HCT116 (cell line): Measurements from ENCODE around the gene FTO. TPM values are rescaled to one million over a fixed set of nuclear protein-coding genes. Genes with fewer than 3 reads are reported as not detected.

Source experiments
- ATAC-seq: fragments of 200-7000 bp; cut with Tn5 transposase; 2 replicates; pipeline ENCODE4 v1.9.1; 2020; ENCODE audit warnings: mild to moderate bottlenecking, moderate library complexity
- BruUV-seq: library from RNA; stranded (reverse); fragments of 400-500 nt; replicated peaks from 2 replicates; lab custom pipeline; 2021; lab: Mats Ljungman, UMichigan
- CTCF ChIA-PET: fragments of 300-600 bp; sonication (Branson Sonifier 250); formaldehyde crosslinking; loops from one replicate; lab custom pipeline; 2021; ENCODE audit warnings: antibody characterized with exemption; lab: Charles Lee
- POLR2A ChIA-PET: fragments of 300-600, 350-600 bp; sonication (Branson Sonifier 250); formaldehyde crosslinking; loops from one replicate; lab custom pipeline; 2021; ENCODE audit warnings: antibody characterized with exemption; lab: Charles Lee
- RAD21 ChIA-PET, 2 experiments: fragments of 300-600 bp; sonication (Branson Sonifier 250); formaldehyde crosslinking; loops; one replicate each; lab custom pipeline; 2023; ENCODE audit warnings: low total read pairs in 2 of 2; ENCODE audit not compliant: uncharacterized antibody in 2 of 2, unreplicated experiment in 2 of 2, low non-redundant PET in 1 of 2; lab: Charles Lee
- DNase-seq: peaks from one replicate; pipeline ENCODE4 v3.0.0-alpha.2; 2010; ENCODE audit warnings: low read depth, low spot score
- H2AFZ ChIP-seq: fragments of 200-600 bp; shearing (Covaris generic), sonication (generic); 2 replicates; pipeline ENCODE4 v1.6.1; 2017; ENCODE audit warnings: low read depth, mixed run types, mixed read lengths, antibody characterized with exemption, low read length; ENCODE audit not compliant: poor library complexity, severe bottlenecking
- H3K27ac ChIP-seq: 2 replicates; pipeline ENCODE4 v1.5.1; 2012; ENCODE audit warnings: low read depth, low read length
- H3K27me3 ChIP-seq: fragments of 200-600 bp; sonication (generic); 2 replicates; pipeline ENCODE4 v1.6.1; 2016; ENCODE audit warnings: mixed run types, low read length, mixed read lengths; ENCODE audit not compliant: insufficient read depth
- H3K36me3 ChIP-seq, 2 experiments: fragments of 200-500 bp in 1 of 2; fragments of 200-600 bp in 1 of 2; sonication (Bioruptor generic) in 1 of 2; sonication (generic) in 1 of 2; 2 replicates each; pipeline versions ENCODE4 v1.5.1 to v1.6.1; 2014 to 2016; ENCODE audit warnings: low read length in 2 of 2, inconsistent platforms in 1 of 2, mixed read lengths in 1 of 2, mixed run types in 1 of 2; ENCODE audit not compliant: insufficient read depth in 2 of 2, control insufficient read depth in 1 of 2
- H3K4me1 ChIP-seq, 2 experiments: fragments of 200-600 bp in 1 of 2; sonication (generic) in 1 of 2; 2 replicates each; pipeline versions ENCODE4 v1.5.1 to v1.6.1; 2012 to 2017; ENCODE audit warnings: low read length in 2 of 2, inconsistent platforms in 1 of 2, mild to moderate bottlenecking in 1 of 2, mixed read lengths in 1 of 2, mixed run types in 1 of 2, moderate library complexity in 1 of 2; ENCODE audit not compliant: insufficient read depth in 2 of 2, control insufficient read depth in 1 of 2
- H3K4me2 ChIP-seq: fragments of 200-600 bp; sonication (generic); 2 replicates; pipeline ENCODE4 v1.6.1; 2017; ENCODE audit warnings: mixed run types, low read length, mixed read lengths
- H3K4me3 ChIP-seq, 2 experiments: fragments of 200-600 bp in 1 of 2; sonication (generic) in 1 of 2; replicated peaks in 1 of 2; 2 replicates each; pipeline ENCODE4 v1.5.1; 2011 to 2016; ENCODE audit warnings: low read length in 2 of 2, control low read depth in 1 of 2, low read depth in 1 of 2, mild to moderate bottlenecking in 1 of 2, mixed read lengths in 1 of 2, mixed run types in 1 of 2
- H3K79me2 ChIP-seq: fragments of 200-600 bp; sonication (generic); 2 replicates; pipeline ENCODE4 v1.6.1; 2017; ENCODE audit warnings: mild to moderate bottlenecking, mixed run types, low read length, moderate library complexity, mixed read lengths; ENCODE audit not compliant: insufficient read depth
- H3K9ac ChIP-seq: fragments of 200-600 bp; sonication (generic); 2 replicates; pipeline ENCODE4 v1.6.1; 2016; ENCODE audit warnings: low read length, mixed read lengths
- H3K9me2 ChIP-seq: fragments of 200-600 bp; sonication (generic), shearing (Covaris generic); 2 replicates; pipeline ENCODE4 v1.6.1; 2017; ENCODE audit warnings: mixed run types, mild to moderate bottlenecking, moderate library complexity; ENCODE audit not compliant: insufficient read depth
- H3K9me3 ChIP-seq, 2 experiments: fragments of 200-500 bp in 1 of 2; fragments of 200-600 bp in 1 of 2; sonication (Bioruptor generic) in 1 of 2; sonication (generic) in 1 of 2; 2 replicates each; pipeline ENCODE4 v1.6.1; 2014 to 2017; ENCODE audit warnings: low read length in 2 of 2, mixed read lengths in 2 of 2, inconsistent platforms in 1 of 2, low read depth in 1 of 2, mild to moderate bottlenecking in 1 of 2, mixed run types in 1 of 2, moderate library complexity in 1 of 2; ENCODE audit not compliant: control insufficient read depth in 1 of 2, insufficient read depth in 1 of 2
- H4K20me1 ChIP-seq: fragments of 200-600 bp; sonication (generic), shearing (Covaris generic); 2 replicates; pipeline ENCODE4 v1.6.1; 2017; ENCODE audit warnings: mixed run types, mild to moderate bottlenecking, moderate library complexity; ENCODE audit not compliant: insufficient read depth
- ATF3 ChIP-seq: IDR thresholded peaks from 2 replicates; pipeline ENCODE4 v1.6.1; 2012
- CBX3 ChIP-seq: IDR thresholded peaks from 2 replicates; pipeline ENCODE4 v1.6.1; 2012; ENCODE audit warnings: low read depth
- CEBPB ChIP-seq: IDR thresholded peaks from 2 replicates; pipeline ENCODE4 v1.6.1; 2012; ENCODE audit warnings: low read depth
- EGR1 ChIP-seq: IDR thresholded peaks from 2 replicates; pipeline ENCODE4 v1.6.1; 2012; ENCODE audit warnings: low read depth
- ELF1 ChIP-seq: IDR thresholded peaks from 2 replicates; pipeline ENCODE4 v1.6.1; 2012; ENCODE audit warnings: low read depth, borderline replicate concordance
- EZH2 ChIP-seq: fragments of 200-600 bp; sonication (generic); IDR thresholded peaks from 2 replicates; pipeline ENCODE4 v1.6.1; 2017; ENCODE audit warnings: antibody characterized with exemption, mixed run types
- EZH2phosphoT487 ChIP-seq: fragments of 200-600 bp; IDR thresholded peaks from 2 replicates; pipeline ENCODE4 v1.6.1; 2018; ENCODE audit warnings: antibody characterized with exemption, borderline replicate concordance
- JUND ChIP-seq: IDR thresholded peaks from 2 replicates; pipeline ENCODE4 v1.6.1; 2012
- MAX ChIP-seq: IDR thresholded peaks from 2 replicates; pipeline ENCODE4 v1.6.1; 2012
- POLR2A ChIP-seq: IDR thresholded peaks from 2 replicates; pipeline ENCODE4 v1.7.0; 2011; ENCODE audit warnings: borderline replicate concordance; ENCODE audit not compliant: insufficient read depth, insufficient read length; ENCODE audit errors: extremely low read depth
- POLR2AphosphoS5 ChIP-seq: IDR thresholded peaks from 2 replicates; pipeline ENCODE4 v1.6.1; 2011; ENCODE audit warnings: mild to moderate bottlenecking, low read depth, low read length, moderate library complexity
- SIN3A ChIP-seq: IDR thresholded peaks from 2 replicates; pipeline ENCODE4 v1.6.1; 2012; ENCODE audit warnings: low read depth
- SRF ChIP-seq: IDR thresholded peaks from 2 replicates; pipeline ENCODE4 v1.6.1; 2012; ENCODE audit warnings: low read depth
- YY1 ChIP-seq: IDR thresholded peaks from 2 replicates; pipeline ENCODE4 v1.6.1; 2011; ENCODE audit warnings: low read length, low read depth, moderate library complexity, mild to moderate bottlenecking; ENCODE audit not compliant: insufficient replicate concordance; ENCODE audit errors: extremely low read depth
- intact Hi-C: fragments of 100-400 bp; cut with micrococcal nuclease; formaldehyde crosslinking; loops from 2 replicates; pipeline ENCODE4 v1.10.0; 2022
- total RNA-seq: library from RNA; stranded (reverse); gene quantifications from one replicate; pipeline ENCODE4 v1.2.1, GENCODE V29; 2021; ENCODE audit not compliant: unreplicated experiment

Gene FTO
- total RNA-seq, 1 experiment from 2014 or later, result 55.2 TPM

- no peak overlapping the region for H3K9ac ChIP-seq
- no TSS peak for BruUV-seq
- no peak for DNase-seq
- ChIA-PET RAD21 (no interaction called here), CTCF (no interaction called here), POLR2A (no interaction called here)
- H3K79me2 ChIP-seq, result no peaks in the 10 kb centered on the region
- no peaks in the 10 kb centered on the region for H3K9me2 ChIP-seq
- no peaks in the 10 kb centered on the region for H3K4me1 ChIP-seq
- no peaks in the 10 kb centered on the region for H3K9me3 ChIP-seq
- H4K20me1 ChIP-seq, result no peaks in the 10 kb centered on the region
- H3K27me3 ChIP-seq, result peaks cover 5% of the 10 kb centered on the region; the same call in 1 of the 2 replicates
- no peaks in the 10 kb centered on the region for H3K36me3 ChIP-seq
- H3K4me2 ChIP-seq, result no peak overlapping the region
- TF ChIP-seq EZH2phosphoT487, result no peak
- TF ChIP-seq ATF3, result no peak
- no peak for TF ChIP-seq ELF1
- no peak for TF ChIP-seq SIN3A
- no peak for TF ChIP-seq EGR1
- no peak for TF ChIP-seq CBX3
- TF ChIP-seq JUND, result no peak
- TF ChIP-seq POLR2AphosphoS5, result no peak
- TF ChIP-seq SRF, result no peak
- TF ChIP-seq EZH2, result no peak
- no peak for TF ChIP-seq CEBPB
- no peak for TF ChIP-seq POLR2A
- no peak for TF ChIP-seq MAX
- H2AFZ ChIP-seq, result no peak overlapping the region
- no peak for ATAC-seq
- no peak overlapping the region for H3K27ac ChIP-seq
- no peak overlapping the region for H3K4me3 ChIP-seq
- intact Hi-C loops, result no loop called here
Observed at GRCh38 chr16:54163197-54163843, 459.4 kb downstream of the FTO start.

GRCh38 chr16:54164789-54165173, 460.8 kb downstream of the FTO start:
- Histone ChIP-seq H3K27ac (no peak overlapping the region), H3K9me2 (no peaks in the 10 kb centered on the region), H3K4me2 (no peak overlapping the region), H3K4me3 (no peak overlapping the region), H3K79me2 (no peaks in the 10 kb centered on the region), H3K36me3 (no peaks in the 10 kb centered on the region), H2AFZ (no peak overlapping the region), H3K4me1 (no peaks in the 10 kb centered on the region), H3K9me3 (no peaks in the 10 kb centered on the region)
- RAD21 ChIA-PET, result no interaction called here
- CTCF ChIA-PET, result no interaction called here
- no peak for DNase-seq
- POLR2A ChIA-PET, result no interaction called here
- intact Hi-C loops, result no loop called here
- TF ChIP-seq YY1 (no peak), JUND (no peak)
- TF ChIP-seq, all 23 proteins: peak for 0
- BruUV-seq, result no TSS peak
- ATAC-seq, result no peak
- Histone ChIP-seq H4K20me1 (no peaks in the 10 kb centered on the region), H3K27me3 (peaks cover 16% of the 10 kb centered on the region), H3K9ac (no peak overlapping the region)
